Measurements from ENCODE around the gene ATF7IP. TPM values are rescaled to one million over a fixed set of nuclear protein-coding genes. Genes with fewer than 3 reads are reported as not detected.
"Not testable (repeated sequence)": the region's sequence is repeated elsewhere in the genome, so short reads cannot be mapped to it uniquely, and the experiment has no call there.

The ATF7IP gene
- total RNA-seq, 3 donors from 2014 or later, result 45.4 to 81.2 (median 48.8) TPM

DNA sequence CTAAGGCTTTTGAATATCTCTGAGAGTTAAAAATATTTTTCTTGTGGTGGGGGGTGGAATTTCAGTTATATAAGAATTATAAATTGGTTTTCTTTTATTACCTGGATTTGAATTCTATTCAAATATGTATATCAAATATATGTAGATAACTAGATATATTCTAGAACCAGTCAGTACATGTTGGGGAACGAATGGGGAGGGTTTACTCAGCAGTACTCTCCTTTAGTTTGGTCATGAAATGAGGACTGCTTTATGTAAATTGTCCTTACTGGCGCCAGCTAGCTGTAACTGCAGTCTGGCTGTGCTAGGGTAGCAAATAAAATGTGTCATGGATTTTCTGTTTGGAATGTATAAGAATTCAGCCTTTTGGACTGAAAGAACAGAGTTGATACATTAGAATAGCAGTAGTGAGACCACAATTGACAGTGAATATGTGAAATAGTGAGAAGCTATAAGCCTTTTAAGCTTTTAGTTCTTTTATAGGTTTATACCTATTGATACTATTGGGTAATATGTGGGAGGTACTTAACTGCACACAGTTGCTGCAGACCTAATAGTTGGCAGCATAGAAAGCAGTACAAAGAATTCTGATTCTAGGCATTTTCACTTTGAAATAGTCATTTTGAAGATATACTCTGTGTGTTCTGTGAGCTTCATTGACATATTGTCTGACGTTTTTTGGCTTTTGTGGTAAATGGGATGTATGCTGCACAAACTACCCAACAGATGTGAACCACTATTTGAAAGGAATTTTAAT is 29.0 kb downstream of the ATF7IP start:
- intact Hi-C loops (cut with DNase I; ENCODE audit: low total_unique reads), result no loop called here
- Histone ChIP-seq H3K36me3 (no peaks in the 10 kb centered on the region), H3K27ac (peak overlapping the region; percentile 15 to 59), H3K4me1 (peaks cover 0 to 4% of the 10 kb centered on the region in 2 donors), H3K27me3 (no peaks in the 10 kb centered on the region), H3K9me3 (peaks cover 1 to 8% of the 10 kb centered on the region in 2 donors), H3K4me3 (peak overlapping the region in 1 of 3 donors; percentile 29)
- no peak for DNase-seq (ENCODE audit: low spot score in 2 of 2)
- TF ChIP-seq POLR2A (IDR thresholded peaks at IDR 0.05) (no peak), POLR2AphosphoS5 (IDR thresholded peaks at IDR 0.05) (peak in 1 of 3 donors; percentile 37)
- TF ChIP-seq, protein P1, sequence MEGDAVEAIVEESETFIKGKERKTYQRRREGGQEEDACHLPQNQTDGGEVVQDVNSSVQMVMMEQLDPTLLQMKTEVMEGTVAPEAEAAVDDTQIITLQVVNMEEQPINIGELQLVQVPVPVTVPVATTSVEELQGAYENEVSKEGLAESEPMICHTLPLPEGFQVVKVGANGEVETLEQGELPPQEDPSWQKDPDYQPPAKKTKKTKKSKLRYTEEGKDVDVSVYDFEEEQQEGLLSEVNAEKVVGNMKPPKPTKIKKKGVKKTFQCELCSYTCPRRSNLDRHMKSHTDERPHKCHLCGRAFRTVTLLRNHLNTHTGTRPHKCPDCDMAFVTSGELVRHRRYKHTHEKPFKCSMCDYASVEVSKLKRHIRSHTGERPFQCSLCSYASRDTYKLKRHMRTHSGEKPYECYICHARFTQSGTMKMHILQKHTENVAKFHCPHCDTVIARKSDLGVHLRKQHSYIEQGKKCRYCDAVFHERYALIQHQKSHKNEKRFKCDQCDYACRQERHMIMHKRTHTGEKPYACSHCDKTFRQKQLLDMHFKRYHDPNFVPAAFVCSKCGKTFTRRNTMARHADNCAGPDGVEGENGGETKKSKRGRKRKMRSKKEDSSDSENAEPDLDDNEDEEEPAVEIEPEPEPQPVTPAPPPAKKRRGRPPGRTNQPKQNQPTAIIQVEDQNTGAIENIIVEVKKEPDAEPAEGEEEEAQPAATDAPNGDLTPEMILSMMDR (IDR thresholded peaks at IDR 0.05), result peak in 2 of 3 donors; percentile 20 to 44

DNA sequence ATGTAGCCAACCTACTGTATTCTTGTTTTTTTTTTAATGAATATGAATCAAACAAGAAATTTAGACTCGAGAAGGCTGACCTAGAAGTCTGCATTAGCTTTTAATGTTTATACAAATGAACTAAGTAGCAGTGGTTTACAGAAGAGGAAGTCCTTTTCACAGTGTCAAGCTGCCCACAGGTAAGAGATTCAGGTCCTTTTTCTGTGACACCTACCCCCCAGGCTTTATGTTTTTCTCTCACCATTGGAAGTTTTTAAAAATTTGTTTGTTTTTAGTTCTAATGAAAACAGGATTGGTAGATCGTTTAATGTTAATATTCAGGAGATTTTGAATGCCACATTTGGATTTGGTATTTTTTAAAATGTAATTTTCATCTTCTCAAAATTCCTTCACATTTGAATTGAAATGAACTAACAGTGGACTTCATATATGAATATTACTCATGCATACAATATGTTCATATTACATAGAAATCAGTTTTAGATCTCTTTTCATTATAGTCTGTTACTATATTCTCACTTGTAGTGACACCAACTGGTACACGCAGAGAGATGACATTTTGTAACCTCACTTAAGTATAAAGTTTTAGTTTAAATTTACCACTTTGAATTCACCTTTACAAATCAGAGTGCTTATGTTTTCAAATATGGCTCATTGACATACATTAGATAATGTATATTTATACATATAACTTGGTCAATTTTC is 29.7 kb downstream of the ATF7IP start:
- no peak for DNase-seq (ENCODE audit: low spot score in 2 of 2)
- intact Hi-C loops (cut with DNase I; ENCODE audit: low total_unique reads), result no loop called here
- Histone ChIP-seq H3K27ac (peak overlapping the region; percentile 15 to 59), H3K9me3 (peaks cover 6 to 15% of the 10 kb centered on the region in 2 donors), H3K4me3 (peak overlapping the region in 1 of 3 donors; percentile 29), H3K4me1 (peaks cover 0 to 4% of the 10 kb centered on the region in 2 donors), H3K36me3 (no peaks in the 10 kb centered on the region), H3K27me3 (no peaks in the 10 kb centered on the region)
- TF ChIP-seq, protein P1 (IDR thresholded peaks at IDR 0.05), result no peak
- TF ChIP-seq POLR2AphosphoS5 (IDR thresholded peaks at IDR 0.05) (no peak), POLR2A (IDR thresholded peaks at IDR 0.05) (no peak)

DNA sequence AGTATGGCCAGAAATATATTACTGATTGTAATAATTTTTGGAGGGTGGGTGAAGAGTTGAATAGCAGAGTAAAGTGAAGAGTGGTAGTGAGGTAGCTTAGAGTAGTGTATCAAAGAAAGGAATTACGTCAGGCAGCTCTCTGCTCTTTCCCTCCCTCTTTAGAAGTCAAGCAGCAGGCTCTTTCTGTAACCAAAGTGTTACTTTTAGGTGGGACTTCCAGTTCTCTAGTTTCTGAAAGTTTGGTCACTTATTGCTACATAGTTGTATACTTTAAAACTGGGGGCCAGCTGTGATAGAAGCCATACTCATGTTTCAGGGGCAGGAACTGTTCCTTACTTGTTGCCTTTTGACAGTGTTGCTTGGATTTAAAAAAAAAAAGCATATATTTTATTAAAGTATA is 30.6 kb downstream of the ATF7IP start:
- peaks cover 6 to 24% of the 10 kb centered on the region in 2 donors for H3K9me3 ChIP-seq
- H3K27me3 ChIP-seq, result no peaks in the 10 kb centered on the region
- no peak overlapping the region for H3K4me3 ChIP-seq
- TF ChIP-seq, protein P1 (IDR thresholded peaks at IDR 0.05), result no peak
- no peak for TF ChIP-seq POLR2A (IDR thresholded peaks at IDR 0.05)
- no peak for TF ChIP-seq POLR2AphosphoS5 (IDR thresholded peaks at IDR 0.05)
- intact Hi-C loops (cut with DNase I; ENCODE audit: low total_unique reads), result no loop called here
- no peak overlapping the region for H3K27ac ChIP-seq
- DNase-seq (ENCODE audit: low spot score in 2 of 2), result no peak
- peaks cover 0 to 4% of the 10 kb centered on the region in 2 donors for H3K4me1 ChIP-seq
- H3K36me3 ChIP-seq, result no peaks in the 10 kb centered on the region

DNA sequence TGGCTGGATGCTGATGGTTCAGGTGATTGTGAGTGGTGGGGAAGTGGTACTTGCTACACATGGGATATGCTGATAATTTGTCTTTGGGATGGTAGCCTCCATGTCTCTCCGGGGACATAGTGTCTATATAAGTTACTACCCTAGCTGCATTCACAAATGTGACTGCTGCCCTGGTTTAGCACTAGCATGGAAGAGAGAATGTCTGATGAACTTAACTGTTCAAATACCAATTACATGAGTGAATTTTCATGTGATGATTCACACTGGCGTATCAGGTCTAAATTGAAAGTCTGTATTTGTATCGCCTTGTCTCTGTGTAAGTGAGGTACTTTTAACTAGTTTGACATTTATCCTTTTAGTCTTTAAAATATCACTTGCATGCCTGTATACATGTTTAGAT is 34.4 kb downstream of the ATF7IP start:
- Histone ChIP-seq H3K4me1 (peaks cover 0 to 8% of the 10 kb centered on the region in 2 donors), H3K27ac (peak overlapping the region in 1 of 2 donors; percentile 10), H3K27me3 (no peaks in the 10 kb centered on the region), H3K36me3 (no peaks in the 10 kb centered on the region), H3K4me3 (no peak overlapping the region), H3K9me3 (peaks cover 15 to 27% of the 10 kb centered on the region in 2 donors)
- DNase-seq (ENCODE audit: low spot score in 2 of 2), result no peak
- intact Hi-C loops (cut with DNase I; ENCODE audit: low total_unique reads), result no loop called here
- TF ChIP-seq POLR2A (IDR thresholded peaks at IDR 0.05) (no peak), POLR2AphosphoS5 (IDR thresholded peaks at IDR 0.05) (no peak)
- TF ChIP-seq, protein P1 (IDR thresholded peaks at IDR 0.05), result no peak

DNA sequence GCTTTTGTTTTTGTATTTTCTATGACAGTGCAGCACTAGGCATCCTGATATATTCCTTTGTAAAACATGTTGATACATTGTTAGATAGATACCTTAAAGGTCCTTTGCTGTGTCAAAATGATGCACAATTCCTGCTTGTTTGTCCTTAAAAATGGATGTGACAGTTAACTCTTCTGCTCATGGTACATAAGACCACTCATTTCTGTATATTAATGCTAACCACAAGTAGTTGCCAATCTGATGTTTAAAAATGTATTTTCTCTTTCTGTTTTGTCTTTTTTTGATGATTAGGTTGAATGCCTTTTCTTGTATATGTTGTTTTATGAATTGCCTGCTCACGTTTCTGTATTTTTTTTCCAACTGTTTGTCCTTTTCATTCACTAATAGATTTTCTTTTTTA is 35.1 kb downstream of the ATF7IP start:
- TF ChIP-seq POLR2A (IDR thresholded peaks at IDR 0.05) (no peak), POLR2AphosphoS5 (IDR thresholded peaks at IDR 0.05) (no peak)
- TF ChIP-seq, protein P1 (IDR thresholded peaks at IDR 0.05), result no peak
- DNase-seq (ENCODE audit: low spot score in 2 of 2), result no peak
- Histone ChIP-seq H3K4me1 (peaks cover 0 to 4% of the 10 kb centered on the region in 2 donors), H3K27me3 (no peaks in the 10 kb centered on the region), H3K4me3 (no peak overlapping the region), H3K36me3 (no peaks in the 10 kb centered on the region), H3K27ac (no peak overlapping the region), H3K9me3 (peaks cover 15 to 27% of the 10 kb centered on the region in 2 donors)
- intact Hi-C loops (cut with DNase I; ENCODE audit: low total_unique reads), result no loop called here

DNA sequence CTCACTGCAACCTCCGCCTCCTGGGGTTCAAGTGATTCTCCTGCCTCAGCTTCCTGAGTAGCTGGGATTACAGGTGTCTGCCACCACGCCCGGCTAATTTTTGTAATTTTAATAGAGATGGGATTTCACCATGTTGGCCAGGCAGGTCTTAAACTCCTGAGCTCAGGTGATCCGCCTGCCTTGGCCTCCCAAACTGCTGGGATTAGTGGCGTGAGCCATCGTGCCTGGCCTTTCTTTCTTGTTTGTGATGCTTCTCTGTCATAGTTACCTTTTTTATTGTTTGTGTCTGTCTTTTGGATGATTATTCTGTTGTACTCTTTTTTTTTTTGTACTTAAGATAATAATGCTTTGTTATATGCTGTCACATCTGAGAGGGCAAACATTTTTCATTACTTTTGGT is 35.8 kb downstream of the ATF7IP start:
- not testable (repeated sequence) for H3K4me3 ChIP-seq
- H3K9me3 ChIP-seq, result peaks cover 15 to 27% of the 10 kb centered on the region in 2 donors

More for the DNA sequence above, 35.8 kb downstream of the ATF7IP start:
- H3K27me3 ChIP-seq; intact Hi-C loops (cut with DNase I; ENCODE audit: low total_unique reads); H3K36me3 ChIP-seq; H3K27ac ChIP-seq; H3K4me1 ChIP-seq; DNase-seq (ENCODE audit: low spot score in 2 of 2): not testable (repeated sequence)
